ENCODE data around the gene UBE2Q1. TPM values are rescaled to one million over a fixed set of nuclear protein-coding genes. Genes with fewer than 3 reads are reported as not detected.
A peak's percentile ranks its signal among the peaks of the same experiment; 100 is the strongest.

UBE2Q1 gene
- total RNA-seq, 1 experiment from 2014 or later, result 52.8 TPM

DNA sequence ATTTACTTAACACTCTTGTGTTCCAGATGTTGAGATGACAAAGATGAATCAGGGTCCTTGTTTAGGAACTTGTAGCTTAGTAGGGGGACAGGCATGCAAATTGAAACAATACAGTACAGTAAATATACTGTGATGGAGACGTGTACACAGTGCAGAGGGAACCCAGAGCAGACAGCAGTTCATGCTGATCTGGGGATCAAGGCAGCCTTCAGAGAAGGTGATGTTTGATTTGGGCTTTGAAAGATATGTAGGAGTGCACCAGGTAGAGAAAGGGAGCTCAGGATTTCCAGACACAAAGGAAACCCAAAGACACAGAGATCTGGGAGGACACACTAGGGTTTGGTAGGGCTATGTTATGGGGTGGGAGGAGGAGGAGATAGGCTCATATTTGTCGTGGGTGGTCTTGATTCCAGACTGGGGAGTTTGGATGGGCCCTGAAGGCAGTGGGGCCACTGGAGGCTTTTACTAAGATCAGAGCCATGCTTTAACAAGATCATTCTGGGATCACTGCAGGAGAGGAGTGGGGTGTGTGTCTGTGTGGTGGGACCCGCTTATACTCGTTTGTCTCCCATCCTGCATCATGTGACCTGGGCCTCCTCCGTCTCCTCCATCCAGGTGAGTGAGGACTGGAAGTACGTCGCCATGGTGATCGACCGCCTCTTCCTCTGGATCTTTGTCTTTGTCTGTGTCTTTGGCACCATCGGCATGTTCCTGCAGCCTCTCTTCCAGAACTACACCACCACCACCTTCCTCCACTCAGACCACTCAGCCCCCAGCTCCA lies 16.9 kb upstream of the UBE2Q1 start:
- H3K27ac ChIP-seq, result no peak overlapping the region
- no peaks in the 10 kb centered on the region for H3F3A ChIP-seq (ENCODE audit: insufficient read depth, low read depth)
- H3K27me3 ChIP-seq (ENCODE audit: insufficient read depth, low read depth), result peaks cover 36% of the 10 kb centered on the region
- H3K4me1 ChIP-seq (replicated peaks; ENCODE audit: insufficient read depth), result no peaks in the 10 kb centered on the region
- no peaks in the 10 kb centered on the region for H3K9me3 ChIP-seq (ENCODE audit: insufficient read depth, low read depth)
- TF ChIP-seq, protein P1, sequence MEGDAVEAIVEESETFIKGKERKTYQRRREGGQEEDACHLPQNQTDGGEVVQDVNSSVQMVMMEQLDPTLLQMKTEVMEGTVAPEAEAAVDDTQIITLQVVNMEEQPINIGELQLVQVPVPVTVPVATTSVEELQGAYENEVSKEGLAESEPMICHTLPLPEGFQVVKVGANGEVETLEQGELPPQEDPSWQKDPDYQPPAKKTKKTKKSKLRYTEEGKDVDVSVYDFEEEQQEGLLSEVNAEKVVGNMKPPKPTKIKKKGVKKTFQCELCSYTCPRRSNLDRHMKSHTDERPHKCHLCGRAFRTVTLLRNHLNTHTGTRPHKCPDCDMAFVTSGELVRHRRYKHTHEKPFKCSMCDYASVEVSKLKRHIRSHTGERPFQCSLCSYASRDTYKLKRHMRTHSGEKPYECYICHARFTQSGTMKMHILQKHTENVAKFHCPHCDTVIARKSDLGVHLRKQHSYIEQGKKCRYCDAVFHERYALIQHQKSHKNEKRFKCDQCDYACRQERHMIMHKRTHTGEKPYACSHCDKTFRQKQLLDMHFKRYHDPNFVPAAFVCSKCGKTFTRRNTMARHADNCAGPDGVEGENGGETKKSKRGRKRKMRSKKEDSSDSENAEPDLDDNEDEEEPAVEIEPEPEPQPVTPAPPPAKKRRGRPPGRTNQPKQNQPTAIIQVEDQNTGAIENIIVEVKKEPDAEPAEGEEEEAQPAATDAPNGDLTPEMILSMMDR (conservative IDR thresholded peaks at IDR 0.05), result no peak
- TF ChIP-seq EZH2 (IDR thresholded peaks at IDR 0.05; ENCODE audit: low read depth), result no peak
- H3K79me2 ChIP-seq (ENCODE audit: low read depth), result no peaks in the 10 kb centered on the region
- intact Hi-C loops (cut with micrococcal nuclease; ENCODE audit: unreplicated experiment), result no loop called here
- H3K36me3 ChIP-seq (ENCODE audit: low read depth), result no peaks in the 10 kb centered on the region
- DNase-seq, result no peak
- POLR2A ChIA-PET (ENCODE audit: unreplicated experiment), result interaction anchor here (0.6 kb wide), 1 partner anchor 106 kb away, joined by 4 read pairs; no protein-coding TSS in a partner anchor
- no peak overlapping the region for H2AFZ ChIP-seq
- no peak overlapping the region for H3K4me2 ChIP-seq
- TSS peak; percentile 33 for BruUV-seq (replicated peaks)
- CTCF ChIA-PET, result no interaction called here
- no peaks in the 10 kb centered on the region for H4K20me1 ChIP-seq (ENCODE audit: insufficient read depth)
- H3K9me2 ChIP-seq (ENCODE audit: insufficient read depth), result no peaks in the 10 kb centered on the region
- no peak overlapping the region for H3K4me3 ChIP-seq

DNA sequence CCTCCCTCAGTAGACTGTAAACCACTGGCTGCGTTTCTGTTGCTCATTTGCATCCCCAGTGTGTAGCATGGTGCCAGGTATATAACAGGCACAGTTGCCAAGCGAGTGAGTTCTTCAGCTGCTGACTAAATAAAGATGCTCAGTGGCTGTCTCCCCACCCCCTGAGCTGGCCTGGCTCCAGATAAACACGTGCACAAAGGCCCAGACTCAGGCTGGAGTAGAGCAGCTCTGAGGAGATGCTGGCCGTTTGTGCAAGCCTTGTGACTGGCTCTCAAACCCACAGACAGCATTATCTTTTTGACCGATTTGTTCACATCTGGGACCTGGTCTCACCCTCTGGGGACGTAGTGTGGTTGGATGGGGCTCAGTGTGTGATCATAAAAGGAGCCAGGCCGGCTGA lies 16.3 kb upstream of the UBE2Q1 start:
- Histone ChIP-seq H4K20me1 (ENCODE audit: insufficient read depth) (no peaks in the 10 kb centered on the region), H3K36me3 (ENCODE audit: low read depth) (no peaks in the 10 kb centered on the region), H3F3A (ENCODE audit: insufficient read depth, low read depth) (no peaks in the 10 kb centered on the region), H2AFZ (no peak overlapping the region), H3K4me2 (no peak overlapping the region), H3K79me2 (ENCODE audit: low read depth) (no peaks in the 10 kb centered on the region), H3K4me3 (no peak overlapping the region), H3K27ac (no peak overlapping the region), H3K9me3 (ENCODE audit: insufficient read depth, low read depth) (no peaks in the 10 kb centered on the region), H3K27me3 (ENCODE audit: insufficient read depth, low read depth) (peaks cover 42% of the 10 kb centered on the region), H3K4me1 (replicated peaks; ENCODE audit: insufficient read depth) (no peaks in the 10 kb centered on the region), H3K9me2 (ENCODE audit: insufficient read depth) (no peaks in the 10 kb centered on the region)
- no peak for TF ChIP-seq EZH2 (IDR thresholded peaks at IDR 0.05; ENCODE audit: low read depth)
- TF ChIP-seq, protein P1 (conservative IDR thresholded peaks at IDR 0.05), result no peak
- CTCF ChIA-PET, result interaction anchor here (0.5 kb wide), 1 partner anchor 16 kb away, joined by 3 read pairs; no protein-coding TSS in a partner anchor
- POLR2A ChIA-PET (ENCODE audit: unreplicated experiment), result interaction anchor here (0.7 kb wide), 1 partner anchor 92 kb away, joined by 7 read pairs; no protein-coding TSS in a partner anchor
- intact Hi-C loops (cut with micrococcal nuclease; ENCODE audit: unreplicated experiment), result no loop called here
- no peak for DNase-seq
- BruUV-seq (replicated peaks), result no TSS peak

DNA sequence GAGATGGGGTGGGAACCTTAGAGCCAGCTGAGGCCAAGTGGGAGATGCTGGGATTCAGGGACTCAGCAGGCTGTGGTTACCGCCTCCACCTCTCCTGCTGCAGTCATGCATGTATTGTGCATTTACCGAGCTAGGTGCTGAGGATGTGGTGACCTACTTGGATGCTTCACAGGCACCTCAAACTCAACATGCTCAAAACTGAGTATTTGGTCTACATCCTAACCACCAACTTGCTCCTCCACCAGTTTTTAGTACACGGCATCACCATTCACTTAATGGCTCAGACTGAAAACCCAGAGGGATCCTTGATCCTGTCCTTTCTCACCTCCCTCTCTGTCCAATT lies 14.7 kb upstream of the UBE2Q1 start:
- POLR2A ChIA-PET (ENCODE audit: unreplicated experiment), result no interaction called here
- no TSS peak for BruUV-seq (replicated peaks)
- CTCF ChIA-PET, result no interaction called here

More for the DNA sequence above, 14.7 kb upstream of the UBE2Q1 start:
- Histone ChIP-seq H3K27me3 (ENCODE audit: insufficient read depth, low read depth) (peaks cover 58% of the 10 kb centered on the region), H3K4me1 (replicated peaks; ENCODE audit: insufficient read depth) (no peaks in the 10 kb centered on the region), H3K9me2 (ENCODE audit: insufficient read depth) (no peaks in the 10 kb centered on the region), H3K9me3 (ENCODE audit: insufficient read depth, low read depth) (no peaks in the 10 kb centered on the region), H3K27ac (no peak overlapping the region), H4K20me1 (ENCODE audit: insufficient read depth) (no peaks in the 10 kb centered on the region), H3K4me3 (no peak overlapping the region), H3F3A (ENCODE audit: insufficient read depth, low read depth) (no peaks in the 10 kb centered on the region), H3K4me2 (no peak overlapping the region), H3K36me3 (ENCODE audit: low read depth) (no peaks in the 10 kb centered on the region), H3K79me2 (ENCODE audit: low read depth) (no peaks in the 10 kb centered on the region), H2AFZ (no peak overlapping the region)
- TF ChIP-seq EZH2 (IDR thresholded peaks at IDR 0.05; ENCODE audit: low read depth), result no peak
- TF ChIP-seq, protein P1 (conservative IDR thresholded peaks at IDR 0.05), result no peak
- intact Hi-C loops (cut with micrococcal nuclease; ENCODE audit: unreplicated experiment), result no loop called here
- no peak for DNase-seq

Measured in PC-9 (cell line).